HepG2 (cell line): Measurements from ENCODE around the gene NGFR. TPM values are rescaled to one million over a fixed set of nuclear protein-coding genes. Genes with fewer than 3 reads are reported as not detected.

Experiments used
- ATAC-seq: fragments of 200-7000 bp; cut with Tn5 transposase; 3 replicates; pipeline ENCODE4 v1.9.1; 2020; ENCODE audit warnings: mild to moderate bottlenecking, moderate library complexity
- BruUV-seq: library from RNA; stranded (reverse); fragments of 400-500 nt; replicated peaks from 2 replicates; lab custom pipeline; 2021; lab: Mats Ljungman, UMichigan
- CTCF ChIA-PET: fragments of 300-600 bp; formaldehyde crosslinking; extraction: SDS; loops from one replicate; lab custom pipeline; 2021; ENCODE audit warnings: low total read pairs, inconsistent platforms, low intra/inter-chr PET ratio; lab: Yijun Ruan, JAX
- POLR2A ChIA-PET: fragments of 350-600 bp; sonication (Branson Sonifier 250); formaldehyde crosslinking; loops from one replicate; lab custom pipeline; 2020; ENCODE audit warnings: antibody characterized with exemption, inconsistent platforms; lab: Yijun Ruan, JAX
- DNase-seq: peaks from one replicate; pipeline ENCODE4 v3.0.0-alpha.2; 2015; ENCODE audit warnings: low spot score
- FAIRE-seq: peaks from 3 replicates; lab custom pipeline; 2011; peaks lifted over from hg19 to GRCh38; lab: Jason Lieb, UNC
- H2AFZ ChIP-seq: one replicate; pipeline ENCODE4 v1.6.1; 2011; ENCODE audit warnings: low read length, inconsistent platforms
- H3K27ac ChIP-seq: fragments of 300-600 bp; 3 replicates; pipeline ENCODE4 v1.8.0; 2011; ENCODE audit warnings: mixed run types, mild to moderate bottlenecking, mixed read lengths, low read length, inconsistent platforms; ENCODE audit not compliant: insufficient read depth; ENCODE audit errors: extremely low read length
- H3K27me3 ChIP-seq, 2 experiments: fragments of 200-600 bp in 1 of 2; 2 replicates in 1 of 2; 3 replicates in 1 of 2; pipeline versions ENCODE4 v1.6.0 to v1.8.0; 2011; ENCODE audit warnings: low read length in 2 of 2, mild to moderate bottlenecking in 2 of 2, moderate library complexity in 2 of 2, inconsistent platforms in 1 of 2; ENCODE audit not compliant: insufficient read depth in 2 of 2, control insufficient read depth in 1 of 2
- H3K36me3 ChIP-seq, 2 experiments: fragments of 200-600 bp in 1 of 2; replicated peaks in 1 of 2; 2 replicates in 1 of 2; 3 replicates in 1 of 2; pipeline versions ENCODE4 v1.5.1 to v1.8.0; 2011; ENCODE audit warnings: low read length in 2 of 2, inconsistent platforms in 1 of 2; ENCODE audit not compliant: insufficient read depth in 2 of 2, control insufficient read depth in 1 of 2
- H3K4me1 ChIP-seq: 2 replicates; pipeline ENCODE4 v1.5.1; 2012; ENCODE audit warnings: low read length, inconsistent platforms; ENCODE audit not compliant: insufficient read depth
- H3K4me2 ChIP-seq: 2 replicates; pipeline ENCODE4 v1.6.0; 2011; ENCODE audit warnings: low read depth, low read length, inconsistent platforms
- H3K4me3 ChIP-seq, 3 experiments: fragments of 200-600 bp in 1 of 3; sonication (generic), shearing (Covaris generic) in 1 of 3; replicated peaks in 1 of 3; 2 replicates each; pipeline ENCODE4 v1.5.1; 2011 to 2016; ENCODE audit warnings: low read length in 3 of 3, inconsistent platforms in 2 of 3, low read depth in 2 of 3, mild to moderate bottlenecking in 2 of 3, control low read depth in 1 of 3, mixed read lengths in 1 of 3; ENCODE audit not compliant: insufficient read depth in 1 of 3
- H3K79me2 ChIP-seq: one replicate; pipeline ENCODE4 v1.6.1; 2011; ENCODE audit warnings: low read length, inconsistent platforms; ENCODE audit not compliant: insufficient read depth
- H3K9ac ChIP-seq: 2 replicates; pipeline ENCODE4 v1.6.0; 2011; ENCODE audit warnings: mild to moderate bottlenecking, low read depth, low read length, inconsistent platforms; ENCODE audit not compliant: insufficient read depth
- H3K9me3 ChIP-seq: 2 replicates; pipeline ENCODE4 v1.5.1; 2012; ENCODE audit warnings: mild to moderate bottlenecking, low read length
- H4K20me1 ChIP-seq: 2 replicates; pipeline ENCODE4 v1.6.0; 2011; ENCODE audit warnings: inconsistent platforms, mild to moderate bottlenecking, low read length, moderate library complexity; ENCODE audit not compliant: insufficient read depth
- EP300 ChIP-seq, 3 experiments: sonication (generic) in 1 of 3; formaldehyde crosslinking in 1 of 3; IDR thresholded peaks; 2 replicates each; pipeline versions ENCODE4 v1.5.1 to v1.6.1; 2011 to 2020; ENCODE audit warnings: low read depth in 2 of 3, low read length in 2 of 3, borderline replicate concordance in 1 of 3, improper control_type of control experiment in 1 of 3, mild to moderate bottlenecking in 1 of 3, missing genetic modification reagents in 1 of 3, moderate library complexity in 1 of 3
- REPIN1 ChIP-seq: sonication (generic); formaldehyde crosslinking; IDR thresholded peaks from 2 replicates; pipeline ENCODE4 v1.8.0; 2022; ENCODE audit warnings: missing genetic modification reagents, low read depth, mild to moderate bottlenecking, borderline replicate concordance
- ZFP36 ChIP-seq: fragments of 150-350 bp; IDR thresholded peaks from 2 replicates; pipeline ENCODE4 v1.6.1; 2018; ENCODE audit warnings: borderline replicate concordance, low read length, low read depth; ENCODE audit not compliant: partially characterized antibody
- ZFP62 ChIP-seq: sonication (generic); formaldehyde crosslinking; IDR thresholded peaks from 2 replicates; pipeline ENCODE4 v1.4.0; 2020; ENCODE audit warnings: missing genetic modification reagents
- ZMYM3 ChIP-seq: sonication (generic); formaldehyde crosslinking; IDR thresholded peaks from 2 replicates; pipeline ENCODE4 v1.5.1; 2020; ENCODE audit warnings: mild to moderate bottlenecking, missing genetic modification reagents
- WGBS: methylation state at CpG from one replicate; pipeline ENCODE4 v1.1.6; 2017; ENCODE audit warnings: low lambda C conversion rate; 5-methylcytosine and 5-hydroxymethylcytosine counted together
- in situ Hi-C: cut with HindIII; loops from 2 replicates; pipeline ENCODE4 v1.10.0; 2017; ENCODE audit warnings: low pct_unique_long_range_greater_than_20kb; ENCODE audit not compliant: extremely low pct_ligation_motif_present
- intact Hi-C: fragments of 100-400 bp; cut with micrococcal nuclease; formaldehyde crosslinking; loops from one replicate; pipeline ENCODE4 v1.10.0; 2022; ENCODE audit not compliant: unreplicated experiment
- polyA plus RNA-seq, 8 experiments: library from polyadenylated mRNA; depleted of rRNA in 3 of 8; stranded (reverse) in 7 of 8; unstranded in 1 of 8; fragments of >200 nt; fragmentation: Illumina TruSeq in 4 of 8; extraction: Trizol in 4 of 8; gene quantifications; 2 replicates each; pipeline versions ENCODE4 v1.2.1 to v1.2.3, GENCODE V29; 2011 to 2016; ENCODE audit warnings: low read depth in 4 of 8, missing spikeins in 1 of 8, mixed read lengths in 1 of 8; ENCODE audit not compliant: insufficient read depth in 1 of 8
- total RNA-seq, 5 experiments: library from RNA; depleted of rRNA; stranded (reverse); fragments of >200 nt; fragmentation: Illumina TruSeq; extraction: Trizol; gene quantifications; 2 replicates each; pipeline ENCODE4 v1.2.3, GENCODE V29; 2016; ENCODE audit warnings: low read depth in 1 of 5
- TF ChIP-seq, protein P1 (sequence below): sonication (generic); formaldehyde crosslinking; IDR thresholded peaks from 2 replicates; pipeline ENCODE4 v1.4.0; 2020; ENCODE audit warnings: missing genetic modification reagents
- TF ChIP-seq, protein P2 (sequence below): sonication (generic); formaldehyde crosslinking; IDR thresholded peaks from 2 replicates; pipeline ENCODE4 v1.4.0; 2020; ENCODE audit warnings: low read depth, mild to moderate bottlenecking, missing genetic modification reagents
- TF ChIP-seq, protein P3 (sequence below): sonication (generic); formaldehyde crosslinking; IDR thresholded peaks from 2 replicates; pipeline ENCODE4 v1.4.0; 2020; ENCODE audit warnings: missing genetic modification reagents
- TF ChIP-seq, protein P4 (sequence below): sonication (generic); formaldehyde crosslinking; IDR thresholded peaks from 2 replicates; pipeline ENCODE4 v1.5.0; 2020; ENCODE audit warnings: mild to moderate bottlenecking, low read depth, missing genetic modification reagents, borderline replicate concordance
- TF ChIP-seq, protein P5 (sequence below): sonication (generic); formaldehyde crosslinking; IDR thresholded peaks from 2 replicates; pipeline ENCODE4 v1.5.0; 2020; ENCODE audit warnings: missing genetic modification reagents

Gene NGFR
- total and polyA plus RNA-seq, 2 of the 13 experiments (the other 11 are each of a cell fraction or from before 2014, with no cell fraction given), result 1.1 to 1.8 TPM

DNA sequence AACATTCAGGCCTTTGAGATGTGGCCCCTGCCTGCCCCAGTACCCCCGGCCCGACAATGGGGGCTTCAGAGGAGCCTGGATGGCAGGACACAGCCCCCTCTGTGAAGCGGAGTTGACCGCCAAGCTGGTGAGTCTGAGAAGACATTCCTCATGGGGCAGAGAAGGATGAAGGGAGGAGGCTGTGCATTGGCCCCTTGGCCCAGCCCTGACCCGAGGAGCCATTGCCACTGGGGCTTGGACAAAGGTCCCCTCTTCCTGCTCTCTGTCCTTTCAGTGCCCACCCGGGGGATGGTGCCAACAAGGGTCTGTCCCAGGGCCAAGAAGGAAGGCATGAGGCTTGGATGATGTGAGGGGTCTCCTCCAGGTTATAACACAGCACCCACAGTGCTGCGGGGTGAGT is 49.5 kb upstream of the NGFR start (continued):
- TF ChIP-seq, protein P1, sequence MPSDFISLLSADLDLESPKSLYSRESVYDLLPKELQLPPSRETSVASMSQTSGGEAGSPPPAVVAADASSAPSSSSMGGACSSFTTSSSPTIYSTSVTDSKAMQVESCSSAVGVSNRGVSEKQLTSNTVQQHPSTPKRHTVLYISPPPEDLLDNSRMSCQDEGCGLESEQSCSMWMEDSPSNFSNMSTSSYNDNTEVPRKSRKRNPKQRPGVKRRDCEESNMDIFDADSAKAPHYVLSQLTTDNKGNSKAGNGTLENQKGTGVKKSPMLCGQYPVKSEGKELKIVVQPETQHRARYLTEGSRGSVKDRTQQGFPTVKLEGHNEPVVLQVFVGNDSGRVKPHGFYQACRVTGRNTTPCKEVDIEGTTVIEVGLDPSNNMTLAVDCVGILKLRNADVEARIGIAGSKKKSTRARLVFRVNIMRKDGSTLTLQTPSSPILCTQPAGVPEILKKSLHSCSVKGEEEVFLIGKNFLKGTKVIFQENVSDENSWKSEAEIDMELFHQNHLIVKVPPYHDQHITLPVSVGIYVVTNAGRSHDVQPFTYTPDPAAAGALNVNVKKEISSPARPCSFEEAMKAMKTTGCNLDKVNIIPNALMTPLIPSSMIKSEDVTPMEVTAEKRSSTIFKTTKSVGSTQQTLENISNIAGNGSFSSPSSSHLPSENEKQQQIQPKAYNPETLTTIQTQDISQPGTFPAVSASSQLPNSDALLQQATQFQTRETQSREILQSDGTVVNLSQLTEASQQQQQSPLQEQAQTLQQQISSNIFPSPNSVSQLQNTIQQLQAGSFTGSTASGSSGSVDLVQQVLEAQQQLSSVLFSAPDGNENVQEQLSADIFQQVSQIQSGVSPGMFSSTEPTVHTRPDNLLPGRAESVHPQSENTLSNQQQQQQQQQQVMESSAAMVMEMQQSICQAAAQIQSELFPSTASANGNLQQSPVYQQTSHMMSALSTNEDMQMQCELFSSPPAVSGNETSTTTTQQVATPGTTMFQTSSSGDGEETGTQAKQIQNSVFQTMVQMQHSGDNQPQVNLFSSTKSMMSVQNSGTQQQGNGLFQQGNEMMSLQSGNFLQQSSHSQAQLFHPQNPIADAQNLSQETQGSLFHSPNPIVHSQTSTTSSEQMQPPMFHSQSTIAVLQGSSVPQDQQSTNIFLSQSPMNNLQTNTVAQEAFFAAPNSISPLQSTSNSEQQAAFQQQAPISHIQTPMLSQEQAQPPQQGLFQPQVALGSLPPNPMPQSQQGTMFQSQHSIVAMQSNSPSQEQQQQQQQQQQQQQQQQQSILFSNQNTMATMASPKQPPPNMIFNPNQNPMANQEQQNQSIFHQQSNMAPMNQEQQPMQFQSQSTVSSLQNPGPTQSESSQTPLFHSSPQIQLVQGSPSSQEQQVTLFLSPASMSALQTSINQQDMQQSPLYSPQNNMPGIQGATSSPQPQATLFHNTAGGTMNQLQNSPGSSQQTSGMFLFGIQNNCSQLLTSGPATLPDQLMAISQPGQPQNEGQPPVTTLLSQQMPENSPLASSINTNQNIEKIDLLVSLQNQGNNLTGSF (CRISPR knock-in tag), result no peak
- TF ChIP-seq, protein P2, sequence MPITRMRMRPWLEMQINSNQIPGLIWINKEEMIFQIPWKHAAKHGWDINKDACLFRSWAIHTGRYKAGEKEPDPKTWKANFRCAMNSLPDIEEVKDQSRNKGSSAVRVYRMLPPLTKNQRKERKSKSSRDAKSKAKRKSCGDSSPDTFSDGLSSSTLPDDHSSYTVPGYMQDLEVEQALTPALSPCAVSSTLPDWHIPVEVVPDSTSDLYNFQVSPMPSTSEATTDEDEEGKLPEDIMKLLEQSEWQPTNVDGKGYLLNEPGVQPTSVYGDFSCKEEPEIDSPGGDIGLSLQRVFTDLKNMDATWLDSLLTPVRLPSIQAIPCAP (CRISPR knock-in tag), result no peak

DNA sequence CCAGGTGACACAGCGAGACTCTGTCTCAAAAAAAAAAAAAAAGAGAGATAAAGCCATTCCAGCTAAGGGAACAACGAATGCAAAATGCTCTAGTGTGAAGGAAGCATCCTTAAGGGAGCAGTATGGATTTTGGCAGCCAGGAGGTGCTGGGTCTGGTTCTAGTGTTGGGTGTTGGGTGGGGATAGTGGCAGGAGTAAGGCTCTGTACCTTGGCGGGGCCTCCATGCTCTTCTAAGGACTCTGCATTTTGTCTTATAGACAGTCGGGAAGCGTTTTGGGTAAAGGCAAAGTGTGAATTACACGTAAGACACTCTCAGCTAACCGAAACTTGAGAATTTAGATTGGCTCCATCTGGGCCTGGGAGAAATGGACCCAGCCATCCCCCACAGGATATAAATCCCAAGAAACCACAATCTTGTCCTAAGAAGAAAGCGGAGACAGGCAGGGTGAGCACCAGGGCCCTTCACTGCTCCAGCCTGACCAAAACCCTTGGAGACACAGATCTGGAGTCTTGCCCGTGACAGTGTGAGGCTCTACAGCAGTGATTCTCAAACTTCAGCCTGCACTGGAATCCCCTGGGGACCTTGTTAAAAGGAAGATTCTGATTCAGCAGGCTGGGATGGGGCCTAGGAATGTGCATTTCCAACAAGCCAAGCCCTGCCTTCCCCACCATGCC is 47.3 kb upstream of the NGFR start:
- FAIRE-seq, result no peak
- TF ChIP-seq, protein P3, sequence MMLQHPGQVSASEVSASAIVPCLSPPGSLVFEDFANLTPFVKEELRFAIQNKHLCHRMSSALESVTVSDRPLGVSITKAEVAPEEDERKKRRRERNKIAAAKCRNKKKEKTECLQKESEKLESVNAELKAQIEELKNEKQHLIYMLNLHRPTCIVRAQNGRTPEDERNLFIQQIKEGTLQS (CRISPR knock-in tag), result no peak
- TF ChIP-seq ZFP36 (no peak), EP300 (IDR thresholded peaks at IDR 0.05; ENCODE audit: low read depth in 2 of 2, low read length in 2 of 2) (no peak), EP300 (CRISPR knock-in tag; IDR thresholded peaks at IDR 0.05; ENCODE audit: borderline replicate concordance) (no peak), ZFP62 (CRISPR knock-in tag) (no peak), REPIN1 (CRISPR knock-in tag) (no peak), ZMYM3 (CRISPR knock-in tag) (no peak)
- TF ChIP-seq, protein P4, sequence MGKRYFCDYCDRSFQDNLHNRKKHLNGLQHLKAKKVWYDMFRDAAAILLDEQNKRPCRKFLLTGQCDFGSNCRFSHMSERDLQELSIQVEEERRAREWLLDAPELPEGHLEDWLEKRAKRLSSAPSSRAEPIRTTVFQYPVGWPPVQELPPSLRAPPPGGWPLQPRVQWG (CRISPR knock-in tag), result no peak
- TF ChIP-seq, protein P5, sequence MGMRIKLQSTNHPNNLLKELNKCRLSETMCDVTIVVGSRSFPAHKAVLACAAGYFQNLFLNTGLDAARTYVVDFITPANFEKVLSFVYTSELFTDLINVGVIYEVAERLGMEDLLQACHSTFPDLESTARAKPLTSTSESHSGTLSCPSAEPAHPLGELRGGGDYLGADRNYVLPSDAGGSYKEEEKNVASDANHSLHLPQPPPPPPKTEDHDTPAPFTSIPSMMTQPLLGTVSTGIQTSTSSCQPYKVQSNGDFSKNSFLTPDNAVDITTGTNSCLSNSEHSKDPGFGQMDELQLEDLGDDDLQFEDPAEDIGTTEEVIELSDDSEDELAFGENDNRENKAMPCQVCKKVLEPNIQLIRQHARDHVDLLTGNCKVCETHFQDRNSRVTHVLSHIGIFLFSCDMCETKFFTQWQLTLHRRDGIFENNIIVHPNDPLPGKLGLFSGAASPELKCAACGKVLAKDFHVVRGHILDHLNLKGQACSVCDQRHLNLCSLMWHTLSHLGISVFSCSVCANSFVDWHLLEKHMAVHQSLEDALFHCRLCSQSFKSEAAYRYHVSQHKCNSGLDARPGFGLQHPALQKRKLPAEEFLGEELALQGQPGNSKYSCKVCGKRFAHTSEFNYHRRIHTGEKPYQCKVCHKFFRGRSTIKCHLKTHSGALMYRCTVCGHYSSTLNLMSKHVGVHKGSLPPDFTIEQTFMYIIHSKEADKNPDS (CRISPR knock-in tag), result no peak

More for the DNA sequence above, 47.3 kb upstream of the NGFR start:
- no peak overlapping the region for H2AFZ ChIP-seq
- 43% methylated on average over 9 of the region's 9 CpGs for WGBS
- H3K4me3 ChIP-seq, result no peak overlapping the region
- H3K36me3 ChIP-seq, result no peaks in the 10 kb centered on the region
- BruUV-seq, result no TSS peak
- no peaks in the 10 kb centered on the region for H3K79me2 ChIP-seq
- no peak overlapping the region for H3K4me2 ChIP-seq
- no peaks in the 10 kb centered on the region for H4K20me1 ChIP-seq
- in situ Hi-C loops (no loop called here), intact Hi-C loops (no loop called here)
- H3K27me3 ChIP-seq, result peaks cover 8 to 60% of the 10 kb centered on the region in 2 experiments; a peak in 3 of 5 replicates
- DNase-seq (no peak), ATAC-seq (no peak)
- peaks cover 9% of the 10 kb centered on the region; the same call in 1 of the 2 replicates for H3K4me1 ChIP-seq
- CTCF ChIA-PET, result no interaction called here
- POLR2A ChIA-PET, result no interaction called here
- H3K9me3 ChIP-seq, result no peaks in the 10 kb centered on the region
- H3K27ac ChIP-seq, result no peak overlapping the region
- no peak overlapping the region for H3K9ac ChIP-seq
